Activated T-helper 2 cell treated with anti-CD3 and anti-CD28 coated beads, Interferon-gamma antibody, Interleukin-2, Interleukin-4, amounts not matched to agents 10 μg/mL and 5 μg/mL and 100 μg/mL, durations not matched to agents 14 hours and 24 hours and 36 hours (primary cell): Measurements from ENCODE around the gene RUBCNL. TPM values are rescaled to one million over a fixed set of nuclear protein-coding genes. Genes with fewer than 3 reads are reported as not detected.
A peak's percentile ranks its signal among the peaks of the same experiment; 100 is the strongest.

Experiments
- DNase-seq: peaks from one replicate; pipeline ENCODE4 v3.0.0; 2021; ENCODE audit warnings: low spot score
- H3K27ac Mint-ChIP-seq: one replicate; pipeline ENCODE4 v1.8.0; 2021; ENCODE audit warnings: mixed read lengths
- H3K27me3 Mint-ChIP-seq: one replicate; pipeline ENCODE4 v1.8.0; 2021; ENCODE audit warnings: low read depth, mixed read lengths
- H3K36me3 Mint-ChIP-seq: one replicate; pipeline ENCODE4 v1.8.0; 2021; ENCODE audit warnings: low read depth, mixed read lengths
- H3K4me1 Mint-ChIP-seq: one replicate; pipeline ENCODE4 v1.8.0; 2021; ENCODE audit warnings: low read depth, mixed read lengths
- H3K4me3 Mint-ChIP-seq: one replicate; pipeline ENCODE4 v1.8.0; 2021; ENCODE audit warnings: low read depth, mild to moderate bottlenecking, moderate library complexity, mixed read lengths
- H3K9me3 Mint-ChIP-seq: one replicate; pipeline ENCODE4 v1.8.0; 2021; ENCODE audit warnings: mixed read lengths
- intact Hi-C: fragments of 100-400 bp; cut with micrococcal nuclease; formaldehyde crosslinking; loops from one replicate; pipeline ENCODE4 v1.15.1; 2023
- total RNA-seq: library from RNA; stranded (reverse); gene quantifications from 2 replicates; pipeline ENCODE4 v1.2.3, GENCODE V29; 2022

Gene RUBCNL
- total RNA-seq, 1 donor from 2014 or later: 1.1 TPM

GRCh38 chr13:46324976-46325375, 62.1 kb downstream of the RUBCNL start:
- no peak for DNase-seq
- Mint-ChIP-seq H3K9me3 (no peaks in the 10 kb centered on the region), H3K27ac (no peak overlapping the region), H3K27me3 (peaks cover 4% of the 10 kb centered on the region), H3K36me3 (no peaks in the 10 kb centered on the region), H3K4me1 (peaks cover 37% of the 10 kb centered on the region), H3K4me3 (no peak overlapping the region)
- intact Hi-C loops: loop anchor here (5.0 to 10.0 kb wide), 4 partner anchors 113 to 813 kb away; partner anchors contain the start of gene LRRC63

- H3K27ac Mint-ChIP-seq: peak overlapping the region; percentile 93
- H3K4me1 Mint-ChIP-seq: peaks cover 38% of the 10 kb centered on the region
- H3K4me3 Mint-ChIP-seq: peak overlapping the region; percentile 81
- intact Hi-C loops: loop anchor here (2.0 to 10.0 kb wide), 8 partner anchors 19 to 809 kb away; partner anchors contain the start of genes LCP1 and LRRC63
- DNase-seq: peak; percentile 61
- no peaks in the 10 kb centered on the region for H3K9me3 Mint-ChIP-seq
- peaks cover 2% of the 10 kb centered on the region for H3K27me3 Mint-ChIP-seq
- H3K36me3 Mint-ChIP-seq: peaks cover under 1% of the 10 kb centered on the region
Observed at GRCh38 chr13:46321494-46322225, 65.4 kb downstream of the RUBCNL start.

- H3K27ac Mint-ChIP-seq: peak overlapping the region; percentile 93
- peaks cover 2% of the 10 kb centered on the region for H3K27me3 Mint-ChIP-seq
- H3K4me3 Mint-ChIP-seq: peak overlapping the region; percentile 81
- H3K36me3 Mint-ChIP-seq: peaks cover 7% of the 10 kb centered on the region
- intact Hi-C loops: loop anchor here (2.0 to 10.0 kb wide), 8 partner anchors 20 to 809 kb away; partner anchors contain the start of genes LCP1 and LRRC63
- H3K4me1 Mint-ChIP-seq: peaks cover 34% of the 10 kb centered on the region
- no peaks in the 10 kb centered on the region for H3K9me3 Mint-ChIP-seq
- no peak for DNase-seq
Observed at GRCh38 chr13:46320821-46321220, 66.2 kb downstream of the RUBCNL start.

GRCh38 chr13:46320406-46320805, 66.6 kb downstream of the RUBCNL start:
- H3K4me1 Mint-ChIP-seq: peaks cover 36% of the 10 kb centered on the region
- peak overlapping the region; percentile 81 for H3K4me3 Mint-ChIP-seq
- no peaks in the 10 kb centered on the region for H3K9me3 Mint-ChIP-seq
- H3K36me3 Mint-ChIP-seq: peaks cover 11% of the 10 kb centered on the region
- H3K27ac Mint-ChIP-seq: peak overlapping the region; percentile 93
- DNase-seq: no peak
- peaks cover 2% of the 10 kb centered on the region for H3K27me3 Mint-ChIP-seq
- intact Hi-C loops: loop anchor here (2.0 to 10.0 kb wide), 8 partner anchors 20 to 808 kb away; partner anchors contain the start of genes LCP1 and LRRC63

GRCh38 chr13:46318986-46319385, 68.1 kb downstream of the RUBCNL start:
- H3K4me1 Mint-ChIP-seq: peaks cover 40% of the 10 kb centered on the region
- no peak overlapping the region for H3K4me3 Mint-ChIP-seq
- no peak for DNase-seq
- intact Hi-C loops: no loop called here
- no peak overlapping the region for H3K27ac Mint-ChIP-seq
- peaks cover 22% of the 10 kb centered on the region for H3K36me3 Mint-ChIP-seq
- peaks cover 2% of the 10 kb centered on the region for H3K27me3 Mint-ChIP-seq
- H3K9me3 Mint-ChIP-seq: peaks cover 6% of the 10 kb centered on the region

GRCh38 chr13:46317120-46317519, 69.9 kb downstream of the RUBCNL start:
- no peak overlapping the region for H3K4me3 Mint-ChIP-seq
- intact Hi-C loops: no loop called here
- peaks cover 42% of the 10 kb centered on the region for H3K4me1 Mint-ChIP-seq
- peaks cover 10% of the 10 kb centered on the region for H3K9me3 Mint-ChIP-seq
- H3K27me3 Mint-ChIP-seq: no peaks in the 10 kb centered on the region
- H3K27ac Mint-ChIP-seq: no peak overlapping the region
- H3K36me3 Mint-ChIP-seq: peaks cover 33% of the 10 kb centered on the region
- DNase-seq: no peak

- intact Hi-C loops: no loop called here
- Mint-ChIP-seq H3K27ac (no peak overlapping the region), H3K9me3 (peaks cover 15% of the 10 kb centered on the region), H3K27me3 (no peaks in the 10 kb centered on the region), H3K4me1 (peaks cover 29% of the 10 kb centered on the region), H3K36me3 (peaks cover 45% of the 10 kb centered on the region), H3K4me3 (no peak overlapping the region)
- no peak for DNase-seq
Observed at GRCh38 chr13:46315491-46316075, 71.5 kb downstream of the RUBCNL start.

GRCh38 chr13:46315036-46315435, 72.0 kb downstream of the RUBCNL start:
- H3K27ac Mint-ChIP-seq: no peak overlapping the region
- peaks cover 20% of the 10 kb centered on the region for H3K9me3 Mint-ChIP-seq

GRCh38 chr13:46314587-46314986, 72.5 kb downstream of the RUBCNL start:
- intact Hi-C loops: no loop called here
- peaks cover 27% of the 10 kb centered on the region for H3K4me1 Mint-ChIP-seq
- no peaks in the 10 kb centered on the region for H3K27me3 Mint-ChIP-seq
- no peak overlapping the region for H3K4me3 Mint-ChIP-seq
- H3K36me3 Mint-ChIP-seq: peaks cover 52% of the 10 kb centered on the region
- no peak overlapping the region for H3K27ac Mint-ChIP-seq
- H3K9me3 Mint-ChIP-seq: peaks cover 25% of the 10 kb centered on the region
- DNase-seq: no peak

More at GRCh38 chr13:46315036-46315435, 72.0 kb downstream of the RUBCNL start:
- peaks cover 25% of the 10 kb centered on the region for H3K4me1 Mint-ChIP-seq
- intact Hi-C loops: no loop called here
- H3K4me3 Mint-ChIP-seq: no peak overlapping the region
- DNase-seq: no peak
- H3K27me3 Mint-ChIP-seq: no peaks in the 10 kb centered on the region
- H3K36me3 Mint-ChIP-seq: peaks cover 48% of the 10 kb centered on the region

GRCh38 chr13:46313432-46314257, 73.4 kb downstream of the RUBCNL start:
- no peak for DNase-seq
- Mint-ChIP-seq H3K9me3 (peaks cover 26% of the 10 kb centered on the region), H3K36me3 (peaks cover 52% of the 10 kb centered on the region), H3K27me3 (no peaks in the 10 kb centered on the region), H3K4me1 (peaks cover 23% of the 10 kb centered on the region), H3K4me3 (peak overlapping the region; percentile 2), H3K27ac (peak overlapping the region; percentile 29)
- intact Hi-C loops: no loop called here

- Mint-ChIP-seq H3K4me1 (peaks cover 19% of the 10 kb centered on the region), H3K27ac (no peak overlapping the region), H3K27me3 (no peaks in the 10 kb centered on the region), H3K9me3 (peaks cover 26% of the 10 kb centered on the region), H3K36me3 (peaks cover 52% of the 10 kb centered on the region), H3K4me3 (no peak overlapping the region)
- no peak for DNase-seq
- intact Hi-C loops: no loop called here
Observed at GRCh38 chr13:46313024-46313423, 74.0 kb downstream of the RUBCNL start.

GRCh38 chr13:46311217-46311616, 75.8 kb downstream of the RUBCNL start:
- peaks cover 14% of the 10 kb centered on the region for H3K4me1 Mint-ChIP-seq
- no peak for DNase-seq
- H3K27me3 Mint-ChIP-seq: no peaks in the 10 kb centered on the region
- H3K4me3 Mint-ChIP-seq: no peak overlapping the region
- H3K27ac Mint-ChIP-seq: no peak overlapping the region
- H3K9me3 Mint-ChIP-seq: peaks cover 26% of the 10 kb centered on the region
- intact Hi-C loops: no loop called here
- peaks cover 47% of the 10 kb centered on the region for H3K36me3 Mint-ChIP-seq
